Measurements from ENCODE around the gene KCNMB2.

The KCNMB2 gene

GRCh38 chr3:178536211-178537079, at the start of gene KCNMB2:
Gene KCNMB2 (plus strand): TSS chr3:178536436.
- Histone ChIP-seq H3K9me3 (ENCODE audit: low read depth, low read length) (no peaks in the 10 kb centered on the region), H3K36me3 (ENCODE audit: insufficient read depth, low read length) (no peaks in the 10 kb centered on the region), H3K4me3 (no peak within 1 kb of the TSS), H3K27ac (no peak within 1 kb of the TSS), H3K9ac (ENCODE audit: insufficient read length) (no peak within 1 kb of the TSS)
- no peak for TF ChIP-seq EZH2 (IDR thresholded peaks at IDR 0.05)
- TF ChIP-seq FOXP2 (optimal IDR thresholded peaks at IDR 0.05; ENCODE audit: control extremely low read depth, extremely low read length, insufficient read depth): no peak
- TF ChIP-seq POLR2AphosphoS5 (IDR thresholded peaks at IDR 0.05; ENCODE audit: borderline replicate concordance, low read depth, low read length): no peak
- DNase-seq (ENCODE audit: low read depth, low spot score): no peak

- no peaks in the 10 kb centered on the region for H3K9me3 ChIP-seq (ENCODE audit: low read depth, low read length)
- no peak for DNase-seq (ENCODE audit: low read depth, low spot score)
- no peaks in the 10 kb centered on the region for H3K36me3 ChIP-seq (ENCODE audit: insufficient read depth, low read length)
- TF ChIP-seq EZH2 (IDR thresholded peaks at IDR 0.05): no peak
- no peak for TF ChIP-seq POLR2AphosphoS5 (IDR thresholded peaks at IDR 0.05; ENCODE audit: borderline replicate concordance, low read depth, low read length)
- TF ChIP-seq FOXP2 (optimal IDR thresholded peaks at IDR 0.05; ENCODE audit: control extremely low read depth, extremely low read length, insufficient read depth): no peak
- no peak overlapping the region for H3K4me3 ChIP-seq
- no peak overlapping the region for H3K27ac ChIP-seq
- H3K9ac ChIP-seq (ENCODE audit: insufficient read length): no peak overlapping the region
Measured at GRCh38 chr3:178486903-178487302, 49.3 kb upstream of the KCNMB2 start.

GRCh38 chr3:178487752-178488151, 48.5 kb upstream of the KCNMB2 start:
- no peak for TF ChIP-seq EZH2 (IDR thresholded peaks at IDR 0.05)
- no peak for TF ChIP-seq POLR2AphosphoS5 (IDR thresholded peaks at IDR 0.05; ENCODE audit: borderline replicate concordance, low read depth, low read length)
- no peak for TF ChIP-seq FOXP2 (optimal IDR thresholded peaks at IDR 0.05; ENCODE audit: control extremely low read depth, extremely low read length, insufficient read depth)
- Histone ChIP-seq H3K36me3 (ENCODE audit: insufficient read depth, low read length) (no peaks in the 10 kb centered on the region), H3K4me3 (no peak overlapping the region), H3K27ac (no peak overlapping the region), H3K9ac (ENCODE audit: insufficient read length) (no peak overlapping the region), H3K9me3 (ENCODE audit: low read depth, low read length) (no peaks in the 10 kb centered on the region)
- no peak for DNase-seq (ENCODE audit: low read depth, low spot score)

- no peaks in the 10 kb centered on the region for H3K36me3 ChIP-seq (ENCODE audit: insufficient read depth, low read length)
- no peaks in the 10 kb centered on the region for H3K9me3 ChIP-seq (ENCODE audit: low read depth, low read length)
- H3K4me3 ChIP-seq: no peak overlapping the region
- no peak overlapping the region for H3K27ac ChIP-seq
- DNase-seq (ENCODE audit: low read depth, low spot score): no peak
- no peak overlapping the region for H3K9ac ChIP-seq (ENCODE audit: insufficient read length)
- TF ChIP-seq FOXP2 (optimal IDR thresholded peaks at IDR 0.05; ENCODE audit: control extremely low read depth, extremely low read length, insufficient read depth) (no peak), EZH2 (IDR thresholded peaks at IDR 0.05) (no peak), POLR2AphosphoS5 (IDR thresholded peaks at IDR 0.05; ENCODE audit: borderline replicate concordance, low read depth, low read length) (no peak)
Measured at GRCh38 chr3:178491751-178492150, 44.5 kb upstream of the KCNMB2 start.

GRCh38 chr3:178492491-178492890, 43.7 kb upstream of the KCNMB2 start:
- Histone ChIP-seq H3K36me3 (ENCODE audit: insufficient read depth, low read length) (no peaks in the 10 kb centered on the region), H3K9me3 (ENCODE audit: low read depth, low read length) (no peaks in the 10 kb centered on the region), H3K4me3 (no peak overlapping the region), H3K27ac (no peak overlapping the region), H3K9ac (ENCODE audit: insufficient read length) (no peak overlapping the region)
- no peak for DNase-seq (ENCODE audit: low read depth, low spot score)
- TF ChIP-seq FOXP2 (optimal IDR thresholded peaks at IDR 0.05; ENCODE audit: control extremely low read depth, extremely low read length, insufficient read depth) (no peak), POLR2AphosphoS5 (IDR thresholded peaks at IDR 0.05; ENCODE audit: borderline replicate concordance, low read depth, low read length) (no peak), EZH2 (IDR thresholded peaks at IDR 0.05) (no peak)

- no peak for DNase-seq (ENCODE audit: low read depth, low spot score)
- Histone ChIP-seq H3K9ac (ENCODE audit: insufficient read length) (no peak overlapping the region), H3K27ac (no peak overlapping the region), H3K4me3 (no peak overlapping the region), H3K9me3 (ENCODE audit: low read depth, low read length) (no peaks in the 10 kb centered on the region), H3K36me3 (ENCODE audit: insufficient read depth, low read length) (no peaks in the 10 kb centered on the region)
- TF ChIP-seq POLR2AphosphoS5 (IDR thresholded peaks at IDR 0.05; ENCODE audit: borderline replicate concordance, low read depth, low read length): no peak
- TF ChIP-seq EZH2 (IDR thresholded peaks at IDR 0.05): no peak
- TF ChIP-seq FOXP2 (optimal IDR thresholded peaks at IDR 0.05; ENCODE audit: control extremely low read depth, extremely low read length, insufficient read depth): no peak
Measured at GRCh38 chr3:178494386-178494785, 41.9 kb upstream of the KCNMB2 start.

- Histone ChIP-seq H3K9me3 (ENCODE audit: low read depth, low read length) (no peaks in the 10 kb centered on the region), H3K36me3 (ENCODE audit: insufficient read depth, low read length) (no peaks in the 10 kb centered on the region), H3K9ac (ENCODE audit: insufficient read length) (no peak overlapping the region), H3K4me3 (no peak overlapping the region), H3K27ac (no peak overlapping the region)
- no peak for DNase-seq (ENCODE audit: low read depth, low spot score)
- TF ChIP-seq EZH2 (IDR thresholded peaks at IDR 0.05): no peak
- no peak for TF ChIP-seq POLR2AphosphoS5 (IDR thresholded peaks at IDR 0.05; ENCODE audit: borderline replicate concordance, low read depth, low read length)
- TF ChIP-seq FOXP2 (optimal IDR thresholded peaks at IDR 0.05; ENCODE audit: control extremely low read depth, extremely low read length, insufficient read depth): no peak
Measured at GRCh38 chr3:178496911-178497310, 39.3 kb upstream of the KCNMB2 start.

GRCh38 chr3:178498871-178499270, 37.4 kb upstream of the KCNMB2 start:
- DNase-seq (ENCODE audit: low read depth, low spot score): no peak
- H3K36me3 ChIP-seq (ENCODE audit: insufficient read depth, low read length): no peaks in the 10 kb centered on the region
- no peak overlapping the region for H3K4me3 ChIP-seq
- H3K9ac ChIP-seq (ENCODE audit: insufficient read length): no peak overlapping the region
- TF ChIP-seq EZH2 (IDR thresholded peaks at IDR 0.05): no peak
- TF ChIP-seq POLR2AphosphoS5 (IDR thresholded peaks at IDR 0.05; ENCODE audit: borderline replicate concordance, low read depth, low read length): no peak
- no peak for TF ChIP-seq FOXP2 (optimal IDR thresholded peaks at IDR 0.05; ENCODE audit: control extremely low read depth, extremely low read length, insufficient read depth)
- H3K27ac ChIP-seq: no peak overlapping the region
- H3K9me3 ChIP-seq (ENCODE audit: low read depth, low read length): no peaks in the 10 kb centered on the region

Data from SK-N-MC (cell line).